ENCODE measurements around the gene LNX2.

Gene LNX2

DNA sequence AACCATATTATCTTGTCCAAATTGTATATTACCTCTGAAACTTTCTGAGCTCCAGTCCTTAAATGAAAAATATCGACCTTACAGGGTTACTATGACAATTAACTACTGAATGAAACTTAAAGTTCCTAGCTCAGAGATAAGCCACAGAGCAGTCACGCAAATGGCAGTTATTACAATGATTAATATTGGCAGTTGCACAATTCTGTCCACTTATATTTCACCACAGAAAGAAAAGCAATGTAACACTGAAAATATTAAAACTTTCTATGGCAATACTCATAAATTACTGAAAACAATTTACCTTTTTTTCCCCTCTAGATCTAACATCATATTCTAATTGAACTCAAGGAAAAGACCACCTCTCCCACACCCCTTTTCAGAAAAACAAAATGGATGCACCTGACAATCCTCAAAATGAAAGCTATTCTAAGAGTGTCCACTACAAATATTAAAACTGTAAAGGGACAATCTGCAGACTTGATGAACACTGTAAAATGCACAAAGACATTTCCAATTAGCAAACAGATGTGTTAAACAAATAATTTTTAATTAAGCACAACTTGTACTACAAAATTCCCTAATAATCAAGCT, 14.6 kb downstream of the LNX2 start:
- no peak for DNase-seq

DNA sequence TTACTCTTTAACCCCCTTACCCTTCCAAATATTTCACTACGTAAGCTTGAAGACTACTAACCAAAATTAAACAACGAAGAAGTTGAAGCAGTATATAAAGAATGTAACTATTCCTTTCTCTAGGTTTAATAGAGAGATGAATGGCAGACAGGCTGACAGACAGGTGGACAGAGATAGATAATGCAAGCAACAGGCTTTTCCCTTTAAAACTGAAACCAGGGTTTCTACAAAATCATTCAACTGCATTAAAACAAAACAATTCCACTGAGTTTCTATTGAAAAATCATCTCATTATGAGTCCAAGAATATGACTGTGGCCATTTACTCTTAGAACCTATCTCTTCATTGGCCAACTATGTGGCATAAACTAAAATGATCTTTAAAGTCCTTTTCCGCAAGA, 15.2 kb downstream of the LNX2 start:
- no peak for DNase-seq

DNA sequence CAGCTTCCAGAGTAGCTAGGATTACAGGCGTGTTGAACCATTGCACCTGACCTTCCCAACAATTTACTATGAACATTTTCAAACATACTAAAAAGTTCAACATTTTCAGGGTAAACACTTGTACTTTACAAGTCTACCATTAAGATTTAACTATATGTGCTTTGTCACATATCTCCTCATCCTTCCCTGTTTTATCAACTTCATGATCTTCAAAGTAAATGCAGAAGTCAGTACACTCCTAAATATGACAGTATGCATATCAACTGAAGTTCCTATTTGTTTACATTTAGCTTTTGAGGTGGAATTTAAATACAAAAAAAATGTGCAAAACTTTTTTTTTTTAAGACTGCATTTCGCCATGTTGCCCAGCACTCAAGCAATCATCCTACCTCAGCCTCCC, 18.5 kb downstream of the LNX2 start:
- no peak for DNase-seq

DNA sequence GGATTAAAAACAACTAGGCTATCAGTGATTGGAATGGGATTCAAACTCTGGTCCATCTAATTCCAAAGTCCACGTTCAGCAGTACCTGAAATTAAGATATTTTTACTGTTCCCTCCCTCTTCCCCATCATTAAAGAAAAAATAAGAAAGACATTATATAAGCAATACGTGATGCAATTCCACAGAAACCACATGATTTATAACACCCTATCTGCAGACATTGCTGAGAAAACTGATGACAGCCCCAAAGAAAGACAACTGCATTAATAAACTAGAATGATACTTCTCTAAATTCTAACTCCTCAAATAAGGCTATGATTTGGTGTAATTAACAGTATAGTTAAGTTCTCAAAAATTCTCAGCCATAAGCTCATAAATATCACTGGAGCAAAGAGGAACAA, 19.1 kb downstream of the LNX2 start:
- no peak for DNase-seq

DNA sequence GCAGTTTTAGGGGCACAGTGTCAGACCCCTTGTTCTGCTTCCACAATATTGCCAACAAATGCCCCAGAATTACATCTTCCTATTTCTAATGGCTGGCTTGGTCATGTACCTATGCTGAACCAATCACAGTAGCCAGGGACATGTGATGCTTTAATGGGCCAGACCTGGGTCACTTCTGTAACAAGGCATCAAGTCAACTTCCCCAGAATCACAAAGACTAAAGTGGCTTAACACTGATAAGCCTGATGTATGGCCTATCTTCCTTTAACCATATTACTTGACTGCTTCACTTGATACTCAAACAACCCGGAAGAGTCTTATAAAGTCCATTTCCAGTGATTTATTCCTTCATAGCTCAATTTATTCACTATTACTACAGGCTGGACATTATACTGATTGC, 19.6 kb downstream of the LNX2 start:
- DNase-seq: no peak

DNA sequence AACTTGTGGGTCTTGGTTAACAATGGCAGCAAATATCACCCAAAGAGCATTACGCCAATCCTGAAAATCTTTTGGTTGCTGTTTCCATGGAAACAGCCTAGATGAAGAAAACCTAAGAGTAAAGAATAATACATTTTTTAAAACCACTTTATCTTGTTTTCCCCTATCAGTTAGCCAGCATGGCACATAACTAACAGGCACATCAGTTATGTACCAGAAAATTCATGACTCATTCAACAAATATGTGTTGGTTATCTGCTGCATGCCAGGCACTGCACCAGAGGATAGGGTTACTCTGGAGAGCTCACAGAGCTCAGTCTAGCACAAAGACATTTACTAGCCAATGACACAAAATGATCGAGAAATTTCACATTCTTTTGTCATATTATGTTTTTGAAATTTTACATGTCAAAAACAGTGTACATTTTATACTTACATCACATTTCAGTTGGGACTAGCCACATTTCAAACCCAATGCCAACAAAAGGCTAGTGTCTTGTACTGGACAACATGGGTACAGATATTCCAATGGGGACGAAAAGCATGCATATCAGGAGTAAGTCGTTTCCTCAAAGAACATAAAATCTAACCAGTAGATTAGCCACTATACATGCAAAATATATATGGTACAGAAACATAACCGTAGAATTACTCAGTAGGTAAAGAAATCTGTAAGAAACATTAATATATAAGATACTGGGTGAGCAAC, 20.3 kb downstream of the LNX2 start:
- DNase-seq: peak; percentile 83

DNA sequence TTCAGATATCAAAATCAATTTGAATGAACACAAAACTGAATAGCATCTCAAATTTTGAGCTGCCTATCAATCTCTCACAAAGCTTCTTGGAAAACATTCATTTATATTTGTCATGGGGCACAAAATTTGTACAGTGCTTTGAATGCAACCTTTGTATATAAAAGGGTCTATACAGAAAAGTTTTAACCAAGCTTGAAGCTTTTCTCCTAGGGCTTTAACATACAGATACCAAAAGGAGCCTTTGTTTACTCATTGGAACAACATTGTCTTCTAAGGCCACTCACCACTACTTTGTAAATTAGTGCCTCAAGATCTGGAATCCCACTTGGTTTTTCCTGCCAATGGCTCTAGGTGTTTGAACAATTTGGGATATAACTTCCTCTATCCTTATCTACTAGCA, 21.2 kb downstream of the LNX2 start:
- no peak for DNase-seq

DNA sequence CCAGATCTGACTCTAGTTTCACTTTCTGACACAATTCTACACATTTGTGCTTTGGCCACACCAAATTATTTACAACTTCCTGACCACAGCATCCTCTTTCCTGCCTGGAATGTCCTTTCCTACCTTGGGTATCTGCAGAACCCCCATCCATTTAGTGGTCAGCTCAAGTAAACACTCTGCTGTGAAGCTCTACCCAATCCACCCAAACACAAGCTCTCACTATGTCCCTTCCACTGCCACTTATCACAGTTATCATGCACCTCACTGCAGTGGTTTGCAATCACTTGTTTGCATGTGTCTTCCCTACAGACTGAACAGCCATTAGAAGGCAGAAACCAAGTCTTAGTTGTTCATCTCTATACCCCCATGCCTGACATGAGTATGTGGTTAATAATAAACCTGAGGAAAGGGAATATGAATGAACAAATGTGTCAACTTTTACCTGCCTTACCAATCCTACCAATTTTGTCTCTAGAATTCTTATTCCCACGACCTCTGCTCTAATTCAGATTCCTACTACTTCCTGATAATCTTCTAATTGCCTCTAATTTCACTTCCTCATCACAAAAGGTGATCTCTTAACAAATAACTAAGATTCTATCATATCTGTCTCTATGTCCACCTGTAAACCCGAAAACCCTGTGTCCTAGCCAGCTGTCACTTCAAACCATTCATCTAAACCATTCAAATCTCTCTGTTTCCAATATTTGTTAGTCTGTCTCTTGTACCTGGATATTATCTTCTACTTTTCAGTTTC, 25.1 kb downstream of the LNX2 start:
- no peak for DNase-seq

DNA sequence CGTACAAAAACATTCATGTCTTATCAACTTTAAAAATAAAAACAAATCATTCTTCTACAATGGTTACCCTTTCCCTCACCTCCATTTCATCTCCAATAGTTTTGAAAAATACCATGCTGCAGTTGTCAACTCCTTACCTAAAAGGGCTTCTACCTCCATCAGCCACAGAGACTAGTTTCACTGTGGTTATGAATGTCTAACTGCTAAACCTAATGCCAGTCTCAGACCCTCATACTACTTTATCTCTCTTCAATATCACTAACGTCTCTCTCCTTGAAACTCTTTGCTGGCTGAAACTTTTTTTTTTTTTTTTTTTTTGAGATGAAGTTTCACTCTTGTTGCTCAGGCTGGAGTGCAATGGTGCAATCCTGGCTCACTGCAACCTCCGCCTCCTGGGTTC, 27.1 kb downstream of the LNX2 start:
- no peak for DNase-seq

DNA sequence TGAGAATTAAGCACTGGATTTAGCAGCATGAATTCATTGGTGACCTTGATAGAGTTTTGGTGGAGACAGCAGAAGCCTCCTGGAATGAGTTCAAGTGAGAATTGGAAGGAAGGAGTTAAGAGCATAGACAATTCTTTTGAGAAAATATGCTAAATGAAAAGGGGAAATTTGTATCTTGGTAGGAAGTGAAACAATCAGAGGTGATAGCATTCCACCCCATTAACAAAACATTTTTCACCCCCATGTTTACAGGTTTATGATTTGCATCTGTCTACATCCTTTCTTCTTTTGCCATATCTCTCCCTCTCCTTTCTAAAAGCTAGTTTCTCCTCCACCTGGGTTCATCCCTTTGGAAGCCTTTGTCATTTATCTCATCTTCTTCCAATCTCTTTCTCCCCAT, 27.5 kb downstream of the LNX2 start:
- no peak for DNase-seq

DNA sequence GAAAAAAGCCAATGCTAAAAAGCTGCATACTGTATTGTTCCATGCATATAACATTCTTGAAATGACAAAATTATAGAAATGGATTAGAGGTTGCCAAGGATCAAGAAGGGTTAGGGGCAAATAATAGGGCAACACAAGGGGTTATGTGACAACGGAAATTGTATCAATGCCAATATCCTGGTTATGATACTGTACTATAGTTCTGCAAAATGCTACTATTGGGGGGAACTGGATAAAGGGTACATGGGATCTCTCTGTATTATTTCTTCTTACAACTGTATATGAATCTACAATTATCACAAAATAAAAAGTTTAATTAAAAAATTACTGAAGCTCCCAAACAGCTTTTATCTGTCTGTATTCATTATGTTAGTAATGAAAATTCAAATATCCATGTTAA, 31.9 kb downstream of the LNX2 start:
- no peak for DNase-seq

DNA sequence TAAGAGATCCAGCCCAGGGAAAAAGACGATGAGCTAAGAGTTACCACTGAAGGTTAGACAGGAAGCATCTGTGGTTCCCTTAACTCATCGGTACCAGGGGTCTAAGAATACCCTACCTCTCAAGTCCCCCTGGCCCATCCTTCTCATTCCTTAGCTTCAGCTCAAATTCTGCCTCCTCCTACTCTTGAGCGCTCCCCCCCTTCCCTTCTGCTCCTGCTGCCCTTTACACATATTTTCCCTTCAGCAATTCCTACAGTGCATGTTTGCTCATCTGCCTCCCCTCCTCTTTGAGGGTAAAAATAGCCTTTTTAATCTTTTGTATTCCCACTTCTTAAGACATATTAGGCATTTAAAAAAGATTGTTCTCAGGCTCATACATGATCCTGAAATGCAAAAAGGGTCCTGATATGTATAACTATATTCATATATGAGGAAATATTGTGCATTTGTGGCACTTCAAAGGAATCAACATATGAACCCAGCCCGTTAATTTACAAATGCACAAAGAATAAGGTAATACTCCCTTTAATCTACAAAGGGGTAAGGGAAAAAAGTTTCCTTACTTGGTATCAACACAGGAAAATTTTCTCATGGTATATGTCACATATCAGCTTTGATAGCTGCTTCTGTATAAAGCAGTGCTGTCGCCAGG, 33.1 kb downstream of the LNX2 start:
- DNase-seq: no peak

DNA sequence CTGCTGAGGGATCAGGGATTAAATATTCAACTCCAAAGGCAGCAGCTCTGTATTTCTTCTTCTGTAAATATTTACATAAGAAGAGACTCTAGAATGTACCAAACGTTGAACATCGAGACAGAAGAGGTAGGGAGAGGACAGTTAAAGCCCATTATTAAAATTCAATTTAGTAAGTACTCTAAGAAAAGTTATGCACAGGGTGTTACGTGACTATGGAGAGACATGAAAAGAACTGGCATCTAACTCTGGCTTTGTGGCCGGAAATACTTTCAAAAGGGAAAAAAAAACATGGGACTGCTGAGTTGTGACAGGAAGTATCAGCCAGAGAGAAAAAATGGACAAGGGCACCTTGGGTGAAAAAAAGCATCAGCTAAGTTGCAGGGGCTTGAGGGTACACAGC, 36.7 kb downstream of the LNX2 start:
- DNase-seq: peak; percentile 53

DNA sequence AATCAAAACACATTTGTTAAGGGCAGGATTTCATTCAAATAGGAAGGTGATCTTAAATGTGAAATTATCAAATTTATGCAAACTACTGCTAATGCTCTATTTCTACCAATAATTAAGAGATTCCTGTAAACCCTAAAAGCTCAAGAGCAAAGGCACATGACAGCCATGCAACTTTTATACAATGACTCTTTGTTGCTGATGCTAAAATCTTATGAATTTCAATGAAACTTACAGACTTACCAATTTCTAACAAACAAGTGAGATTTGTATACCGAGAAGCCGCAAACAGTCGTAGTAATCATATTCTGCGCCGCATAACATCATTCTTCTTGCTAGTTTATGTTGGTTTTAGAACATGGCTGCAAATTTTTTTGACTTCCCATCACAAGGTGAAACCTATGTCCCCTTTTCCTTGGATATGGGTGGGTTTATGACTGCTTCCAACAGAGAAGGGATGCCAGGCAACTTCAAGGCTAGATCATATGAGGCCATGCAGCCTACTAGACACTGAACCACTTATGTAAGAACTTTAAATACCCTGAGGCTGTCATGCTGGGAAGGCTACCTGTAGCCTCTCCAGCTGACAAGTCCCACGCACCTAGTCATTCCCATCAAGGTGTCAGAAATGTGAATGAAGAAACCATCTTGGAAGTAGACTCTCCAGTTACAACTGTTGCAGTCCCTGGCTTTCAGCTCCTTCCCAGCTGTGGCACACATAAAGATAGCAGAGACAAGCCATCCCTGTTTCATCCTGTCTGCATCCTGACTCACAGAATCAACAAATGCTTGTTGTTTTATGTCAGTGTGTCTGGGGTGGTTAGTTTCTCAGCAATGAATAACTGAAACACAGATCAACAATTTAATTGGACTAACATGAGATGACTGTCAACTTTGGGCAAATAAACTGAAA, 42.0 kb downstream of the LNX2 start:
- peak; percentile 61 for DNase-seq

DNA sequence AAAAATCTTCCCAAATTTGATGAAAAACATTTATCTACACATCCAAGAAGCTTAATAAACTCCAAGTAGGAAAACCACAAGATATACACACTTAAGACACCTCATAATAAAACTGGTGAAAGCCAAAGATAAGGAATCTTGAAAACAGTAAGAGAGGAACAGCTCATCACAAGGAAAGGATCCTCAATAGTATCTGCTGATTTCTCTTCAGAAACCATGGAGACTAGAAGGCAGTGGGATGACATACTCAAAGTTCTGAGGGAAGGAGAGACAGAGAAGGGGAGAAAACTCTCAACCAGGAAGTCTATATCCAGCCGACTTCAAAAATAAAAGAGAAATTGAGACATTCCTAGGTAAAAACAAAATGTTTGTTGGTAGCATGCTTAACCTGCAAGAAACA, 45.7 kb downstream of the LNX2 start:
- no peak for DNase-seq

DNA sequence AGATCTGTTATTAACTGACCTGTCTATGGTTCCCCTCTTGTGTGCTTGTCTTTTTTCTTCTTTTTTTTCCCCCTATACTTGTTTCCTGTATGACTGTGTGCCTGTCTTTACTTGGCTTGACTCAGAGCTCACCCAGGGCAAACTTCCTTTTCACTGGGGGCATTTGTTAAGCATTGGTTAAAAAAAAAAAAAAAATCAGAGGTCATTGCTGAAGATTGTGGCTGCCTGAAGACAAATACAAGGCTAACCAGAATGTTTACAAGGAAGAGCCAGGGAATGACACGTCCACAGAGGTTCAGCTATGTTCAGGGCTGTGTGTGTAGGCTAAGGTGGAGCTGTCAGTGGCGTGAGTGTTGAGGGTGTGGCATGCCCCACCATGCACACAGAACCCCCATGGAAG, 47.1 kb downstream of the LNX2 start:
- DNase-seq: peak; percentile 52

DNA sequence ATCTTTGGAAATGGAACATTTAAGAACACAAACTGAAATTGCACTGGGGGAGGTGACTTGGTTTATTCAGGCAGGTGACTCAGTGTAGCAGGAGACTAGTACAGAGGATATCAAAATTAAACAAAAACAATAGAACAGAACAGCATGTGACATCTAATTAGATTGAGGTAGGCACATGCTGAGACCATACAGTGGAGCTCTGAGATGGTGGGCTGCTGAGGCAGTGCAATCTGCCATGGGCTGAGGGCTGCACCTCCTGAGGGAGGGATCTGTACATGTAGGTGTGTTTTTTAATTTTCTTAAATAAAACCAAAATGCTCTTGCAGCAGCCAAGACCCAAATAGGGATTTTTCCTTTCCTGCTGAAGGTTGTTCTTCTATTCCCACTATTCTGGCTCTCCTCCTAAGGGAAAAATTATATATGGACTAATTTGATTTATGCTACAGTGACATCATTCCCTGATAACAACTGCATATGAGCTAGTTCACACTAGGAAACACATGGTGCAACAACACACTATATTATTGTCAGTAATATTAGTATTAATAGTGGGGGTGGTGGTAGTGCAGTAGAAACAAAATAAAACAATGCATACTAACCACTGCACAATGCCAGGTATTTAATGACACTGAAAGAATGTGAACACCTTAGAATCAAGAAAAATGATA, 48.0 kb downstream of the LNX2 start:
- DNase-seq: no peak

DNA sequence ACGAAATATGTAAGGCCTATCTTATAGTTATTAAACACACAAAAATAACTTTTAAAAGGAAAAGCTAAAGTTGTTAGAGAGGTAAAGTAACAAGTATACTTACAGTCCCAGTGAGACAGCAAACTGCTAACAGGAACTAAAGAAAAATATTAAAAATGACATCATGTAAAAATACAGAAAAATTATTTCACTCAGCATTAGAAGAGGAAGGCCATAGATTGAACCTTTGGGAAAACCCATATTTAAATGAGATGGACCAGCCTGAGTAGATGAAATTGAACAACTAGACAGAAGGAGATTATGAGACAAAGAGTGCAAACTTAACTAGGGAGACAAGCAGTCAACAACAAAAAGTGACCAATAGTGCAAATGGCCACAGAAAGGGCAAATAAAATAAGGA, 49.4 kb downstream of the LNX2 start:
- no peak for DNase-seq

DNA sequence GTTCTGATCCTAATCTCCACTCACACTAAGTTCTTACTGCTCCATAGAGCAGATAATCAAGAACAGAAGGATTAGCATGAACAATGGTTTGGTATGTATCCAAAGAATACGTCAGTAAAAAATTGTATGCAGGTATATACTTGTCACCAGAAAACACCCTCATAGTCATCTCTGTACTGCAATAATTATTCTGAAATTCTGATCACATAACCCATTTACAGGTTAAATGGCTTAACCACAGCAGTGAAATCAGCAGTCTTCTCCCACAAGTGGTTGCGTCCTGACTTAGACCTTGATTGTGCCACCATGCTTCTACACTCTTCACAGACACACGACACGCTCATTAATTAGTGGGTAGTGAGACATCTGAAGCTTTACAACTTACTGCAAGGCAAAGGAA, 50.9 kb downstream of the LNX2 start:
- DNase-seq: no peak

DNA sequence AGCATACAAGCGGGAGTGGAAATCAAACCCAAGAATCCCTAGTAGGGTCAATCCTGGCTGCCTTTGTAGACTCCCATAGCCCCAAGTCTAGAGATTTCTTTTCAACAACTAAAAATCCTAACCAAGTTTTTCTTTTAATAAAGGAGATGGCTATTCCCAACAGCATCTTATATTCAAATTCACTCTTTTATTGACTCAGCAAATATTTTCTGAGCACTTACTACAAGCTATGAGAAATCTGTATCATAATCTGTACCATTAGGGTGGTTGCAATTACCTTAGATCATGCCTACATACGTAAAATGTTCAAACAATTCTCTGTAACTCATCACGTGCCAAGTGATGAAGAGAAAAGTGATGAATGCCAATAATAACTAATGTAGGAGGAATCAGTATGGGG, 54.5 kb downstream of the LNX2 start:
- DNase-seq: no peak

DNA sequence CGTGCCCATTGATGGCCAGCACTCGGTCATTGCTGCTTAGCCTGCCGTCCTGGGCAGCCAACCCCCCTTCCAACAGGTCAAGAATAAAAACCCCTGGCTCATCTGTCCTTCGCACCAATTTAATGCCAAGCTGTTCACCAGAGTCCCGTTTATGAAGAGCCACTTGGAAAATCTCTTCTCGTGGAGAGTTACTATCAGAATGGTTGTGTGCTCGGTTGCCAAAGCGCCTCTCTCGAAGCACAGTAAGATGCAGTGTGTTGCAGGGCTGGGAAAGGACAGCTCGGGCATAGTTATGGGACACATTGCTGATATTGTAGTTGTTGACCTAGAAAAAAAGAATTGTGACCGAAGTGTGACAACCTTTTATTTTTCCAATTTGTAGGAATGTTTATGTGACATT, 57.9 kb downstream of the LNX2 start:
- no peak for DNase-seq

DNA sequence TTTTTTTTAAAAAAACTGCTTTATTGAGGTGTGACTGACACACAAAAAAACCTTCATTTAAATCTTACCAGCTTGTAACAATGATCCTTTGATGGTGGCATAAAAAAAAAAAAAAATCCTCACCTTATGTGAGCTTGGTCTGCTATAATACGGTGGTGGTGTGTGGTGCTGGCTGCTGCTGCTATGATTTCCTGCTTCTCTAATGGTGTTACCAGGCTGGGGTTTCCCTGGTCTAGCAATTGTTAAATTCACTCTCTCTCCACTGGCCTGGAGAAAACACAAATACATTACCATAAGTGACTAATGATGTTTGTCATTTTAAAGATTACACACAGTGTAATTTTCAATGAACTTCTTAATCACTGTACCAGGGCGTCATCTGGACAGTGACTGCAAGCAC, 60.6 kb downstream of the LNX2 start:
- no peak for DNase-seq

Data from fibroblast of skin of back (primary cell).